HEK293 (cell line): ENCODE data around the gene FTO.

Experiments
- CTCF ChIA-PET: fragments of 350-600 bp; formaldehyde crosslinking; extraction: SDS; loops from one replicate; lab custom pipeline; 2021; ENCODE audit warnings: antibody characterized with exemption; lab: Yijun Ruan, JAX
- POLR2A ChIA-PET: fragments of 300-600 bp; formaldehyde crosslinking; extraction: SDS; loops from one replicate; lab custom pipeline; 2020; ENCODE audit warnings: antibody characterized with exemption, inconsistent platforms; lab: Yijun Ruan, JAX
- H3K27ac ChIP-seq: fragments of 200-500 bp; sonication (Bioruptor generic); 2 replicates; pipeline ENCODE4 v1.5.1; 2014; ENCODE audit warnings: low read depth, low read length, control low read depth, inconsistent platforms; ENCODE audit errors: extremely low read depth
- H3K36me3 ChIP-seq, 2 experiments: fragments of 200-500 bp in 1 of 2; sonication (Bioruptor generic) in 1 of 2; 1 replicate in 1 of 2; 2 replicates in 1 of 2; pipeline ENCODE4 v1.5.1; 2014 to 2017; ENCODE audit warnings: inconsistent platforms in 2 of 2, low read length in 2 of 2; ENCODE audit not compliant: control insufficient read depth in 2 of 2, insufficient read depth in 1 of 2
- H3K4me1 ChIP-seq: fragments of 200-500 bp; sonication (Bioruptor generic); 2 replicates; pipeline ENCODE4 v1.5.1; 2014; ENCODE audit warnings: mild to moderate bottlenecking, low read length, inconsistent platforms; ENCODE audit not compliant: control insufficient read depth, insufficient read depth
- H3K4me3 ChIP-seq: 2 replicates; pipeline ENCODE4 v1.5.1; 2011; ENCODE audit warnings: low read depth, mild to moderate bottlenecking, control low read depth, low read length, moderate library complexity
- H3K9me3 ChIP-seq: fragments of 200-500 bp; sonication (Bioruptor generic); 2 replicates; pipeline ENCODE4 v1.5.1; 2014; ENCODE audit warnings: low read depth, low read length, inconsistent platforms; ENCODE audit not compliant: control insufficient read depth, insufficient read depth
- ELK4 ChIP-seq: IDR thresholded peaks from 2 replicates; pipeline ENCODE4 v1.6.1; 2011; ENCODE audit warnings: mild to moderate bottlenecking, low read depth, low read length, borderline replicate concordance
- GLIS1 ChIP-seq: fragments of 450-650 bp; formaldehyde crosslinking; IDR thresholded peaks from 2 replicates; pipeline ENCODE4 v1.5.1; 2016; ENCODE audit warnings: missing biosample characterization, missing genetic modification characterization
- HIC1 ChIP-seq: fragments of 450-650 bp; formaldehyde crosslinking; IDR thresholded peaks from 2 replicates; pipeline ENCODE4 v1.5.1; 2016; ENCODE audit warnings: missing biosample characterization, missing genetic modification characterization
- KLF7 ChIP-seq: fragments of 450-650 bp; formaldehyde crosslinking; IDR thresholded peaks from 2 replicates; pipeline ENCODE4 v1.5.1; 2016; ENCODE audit warnings: missing biosample characterization, missing genetic modification characterization, borderline replicate concordance
- PRDM10 ChIP-seq: fragments of 450-650 bp; formaldehyde crosslinking; IDR thresholded peaks from 2 replicates; pipeline ENCODE4 v1.5.1; 2016; ENCODE audit warnings: missing biosample characterization, missing genetic modification characterization
- SP3 ChIP-seq: fragments of 450-650 bp; formaldehyde crosslinking; IDR thresholded peaks from 2 replicates; pipeline ENCODE4 v1.5.1; 2016; ENCODE audit warnings: missing biosample characterization, missing genetic modification characterization
- ZEB2 ChIP-seq: fragments of 450-650 bp; formaldehyde crosslinking; IDR thresholded peaks from 2 replicates; pipeline ENCODE4 v1.5.1; 2016; ENCODE audit warnings: missing biosample characterization, missing genetic modification characterization
- ZNF169 ChIP-seq: fragments of 450-650 bp; formaldehyde crosslinking; IDR thresholded peaks from 2 replicates; pipeline ENCODE4 v1.5.1; 2016; ENCODE audit warnings: missing biosample characterization, missing genetic modification characterization
- ZNF221 ChIP-seq: fragments of 450-650 bp; formaldehyde crosslinking; IDR thresholded peaks from 2 replicates; pipeline ENCODE4 v1.5.1; 2017; ENCODE audit warnings: missing biosample characterization, missing genetic modification characterization, borderline replicate concordance
- ZNF274 ChIP-seq, 2 experiments: fragments of 200-500 bp in 1 of 2; fragments of 450-650 bp in 1 of 2; sonication (Bioruptor generic) in 1 of 2; formaldehyde crosslinking in 1 of 2; IDR thresholded peaks; 2 replicates each; pipeline versions ENCODE4 v1.5.1 to v1.6.1; 2014 to 2016; ENCODE audit warnings: borderline replicate concordance in 1 of 2, inconsistent platforms in 1 of 2, low read length in 1 of 2, missing biosample characterization in 1 of 2, missing genetic modification characterization in 1 of 2
- ZNF596 ChIP-seq: fragments of 450-650 bp; IDR thresholded peaks from 2 replicates; pipeline ENCODE4 v1.5.0; 2018; ENCODE audit warnings: missing biosample characterization, mild to moderate bottlenecking, missing genetic modification characterization, moderate library complexity
- ZNF658 ChIP-seq: fragments of 450-650 bp; formaldehyde crosslinking; IDR thresholded peaks from 2 replicates; pipeline ENCODE4; 2016; ENCODE audit warnings: missing biosample characterization, missing genetic modification characterization
- ZNF660 ChIP-seq: fragments of 450-650 bp; IDR thresholded peaks from 2 replicates; pipeline ENCODE4 v1.5.1; 2018; ENCODE audit warnings: missing biosample characterization, mild to moderate bottlenecking, missing genetic modification characterization
- ZNF791 ChIP-seq: fragments of 450-650 bp; formaldehyde crosslinking; IDR thresholded peaks from 2 replicates; pipeline ENCODE4 v1.5.1; 2016; ENCODE audit warnings: missing biosample characterization, missing genetic modification characterization
- ZNF830 ChIP-seq: fragments of 450-650 bp; IDR thresholded peaks from 2 replicates; pipeline ENCODE4 v1.5.0; 2018; ENCODE audit warnings: missing biosample characterization, missing genetic modification characterization, low read depth, mild to moderate bottlenecking, moderate library complexity
- ZSCAN4 ChIP-seq: fragments of 450-650 bp; formaldehyde crosslinking; IDR thresholded peaks from 2 replicates; pipeline ENCODE4 v1.5.1; 2017; ENCODE audit warnings: missing biosample characterization, missing genetic modification characterization

The FTO gene

GRCh38 chr16:53717577-53717976 lies 13.6 kb downstream of the FTO start:
- TF ChIP-seq ZEB2 (tag by site-specific recombination) (no peak), GLIS1 (tag by site-specific recombination) (no peak), ZNF169 (tag by site-specific recombination) (no peak), ZNF660 (tag by site-specific recombination) (no peak), ZNF658 (tag by site-specific recombination) (no peak), SP3 (tag by site-specific recombination) (no peak), ZSCAN4 (tag by site-specific recombination) (no peak), ZNF596 (tag by site-specific recombination) (no peak)
- no peak overlapping the region for H3K4me3 ChIP-seq
- H3K9me3 ChIP-seq = no peaks in the 10 kb centered on the region
- peaks cover 22% of the 10 kb centered on the region for H3K4me1 ChIP-seq
- no peak overlapping the region for H3K27ac ChIP-seq
- ChIA-PET CTCF (interaction anchor here (0.8 kb wide), 1 partner anchor 53 kb away, joined by 3 read pairs; no protein-coding TSS in a partner anchor), POLR2A (no interaction called here)
- H3K36me3 ChIP-seq = no peaks in the 10 kb centered on the region

GRCh38 chr16:53721017-53721416 lies 17.1 kb downstream of the FTO start:
- no peaks in the 10 kb centered on the region for H3K36me3 ChIP-seq
- no peak for TF ChIP-seq ELK4
- TF ChIP-seq ZNF221 = no peak
- TF ChIP-seq ZNF274 (IDR thresholded peaks at IDR 0.05; ENCODE audit: low read length) = no peak
- no peak for TF ChIP-seq ZNF274 (tag by site-specific recombination; IDR thresholded peaks at IDR 0.05; ENCODE audit: borderline replicate concordance)
- TF ChIP-seq SP3 (tag by site-specific recombination) = no peak
- no peak for TF ChIP-seq KLF7 (tag by site-specific recombination)
- no peak for TF ChIP-seq ZNF791 (tag by site-specific recombination)
- no peak for TF ChIP-seq ZNF830
- no peak for TF ChIP-seq PRDM10 (tag by site-specific recombination)
- no peak for TF ChIP-seq HIC1
- TF ChIP-seq, all 188 proteins: peak for 0
- Histone ChIP-seq H3K4me3 (no peak overlapping the region), H3K4me1 (peaks cover 9% of the 10 kb centered on the region; the same call in 1 of the 2 replicates), H3K9me3 (no peaks in the 10 kb centered on the region), H3K27ac (no peak overlapping the region)
- ChIA-PET CTCF (no interaction called here), POLR2A (no interaction called here)
